ENCODE measurements around the gene NECTIN1.

NECTIN1 gene

DNA sequence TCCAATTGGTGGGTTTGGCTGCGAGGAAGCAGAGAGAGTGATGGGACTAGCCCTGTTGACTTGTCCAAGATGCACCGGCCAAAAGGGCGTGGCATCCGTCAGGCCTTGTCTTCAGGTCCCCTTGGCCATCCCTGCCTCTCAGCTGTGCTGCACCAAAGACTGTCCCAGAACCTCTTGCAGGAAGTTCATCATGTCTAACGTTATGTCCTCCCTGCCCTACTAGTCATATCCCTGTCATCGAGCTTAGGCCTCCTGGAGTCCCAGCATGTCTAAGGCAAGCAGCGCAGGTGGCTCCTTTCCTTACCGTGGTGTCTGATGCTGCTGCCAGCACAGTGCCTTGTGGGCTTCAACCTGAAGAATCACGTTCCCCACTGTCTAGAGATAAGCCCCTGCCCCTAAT is 51.2 kb downstream of the NECTIN1 start:
- peaks cover 0 to 2% (median 0%) of the 10 kb centered on the region in 5 donors for H3K9me3 ChIP-seq (ENCODE audit: control insufficient read depth in 5 of 5, low read length in 5 of 5)
- H3K9ac ChIP-seq (ENCODE audit: low read length in 5 of 5), result no peak overlapping the region
- H3K4me1 ChIP-seq (ENCODE audit: control insufficient read depth in 5 of 5, insufficient read depth in 5 of 5, low read length in 5 of 5), result peaks cover 0 to 15% (median 12%) of the 10 kb centered on the region in 5 donors
- peaks cover 0 to 43% (median 29%) of the 10 kb centered on the region in 5 donors for H3K36me3 ChIP-seq (ENCODE audit: control insufficient read depth in 5 of 5, insufficient read depth in 5 of 5, low read length in 5 of 5)
- H3K27me3 ChIP-seq (ENCODE audit: control insufficient read depth in 5 of 5, insufficient read depth in 4 of 5, low read length in 5 of 5), result peaks cover 0 to 2% (median 0%) of the 10 kb centered on the region in 5 donors
- no peak overlapping the region for H3K27ac ChIP-seq (ENCODE audit: low read depth, low read length)
- H3K4me3 ChIP-seq (ENCODE audit: low read depth in 1 of 5, low read length in 5 of 5), result no peak overlapping the region

DNA sequence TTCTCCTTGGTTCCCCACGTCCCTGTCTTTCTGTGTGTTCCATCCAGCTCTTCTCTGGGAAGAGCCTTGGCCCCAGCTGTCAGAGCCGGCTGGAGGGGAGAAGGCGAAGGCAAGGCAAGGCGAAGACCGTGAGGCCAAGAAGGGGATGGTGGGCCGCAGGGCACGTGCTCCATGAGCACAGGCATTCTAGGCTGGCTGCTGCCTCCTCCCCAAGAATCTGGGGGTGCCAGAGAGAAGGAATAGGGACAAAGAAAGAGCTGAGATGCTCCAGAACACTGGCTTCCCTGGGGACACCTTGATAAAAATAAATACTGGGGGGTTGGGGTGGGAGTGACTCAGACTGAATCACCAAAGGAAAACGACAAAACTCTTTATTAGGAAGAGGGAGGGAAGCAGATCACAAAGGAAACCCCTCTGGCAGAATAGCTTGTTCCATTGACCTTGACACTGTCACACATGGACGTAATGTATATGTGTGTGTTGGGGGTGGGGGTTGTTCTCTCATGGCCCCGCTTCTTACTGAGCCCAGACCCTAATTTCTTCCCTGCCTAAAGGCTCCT is 52.5 kb downstream of the NECTIN1 start:
- Histone ChIP-seq H3K9ac (ENCODE audit: low read length in 5 of 5) (no peak overlapping the region), H3K4me3 (ENCODE audit: low read depth in 1 of 5, low read length in 5 of 5) (no peak overlapping the region), H3K27me3 (ENCODE audit: control insufficient read depth in 5 of 5, insufficient read depth in 4 of 5, low read length in 5 of 5) (peaks cover 0 to 2% (median 0%) of the 10 kb centered on the region in 5 donors), H3K27ac (ENCODE audit: low read depth, low read length) (no peak overlapping the region), H3K4me1 (ENCODE audit: control insufficient read depth in 5 of 5, insufficient read depth in 5 of 5, low read length in 5 of 5) (peaks cover 3 to 26% (median 15%) of the 10 kb centered on the region in 5 donors), H3K36me3 (ENCODE audit: control insufficient read depth in 5 of 5, insufficient read depth in 5 of 5, low read length in 5 of 5) (peaks cover 0 to 43% (median 29%) of the 10 kb centered on the region in 5 donors), H3K9me3 (ENCODE audit: control insufficient read depth in 5 of 5, low read length in 5 of 5) (peaks cover 0 to 2% (median 0%) of the 10 kb centered on the region in 5 donors)

DNA sequence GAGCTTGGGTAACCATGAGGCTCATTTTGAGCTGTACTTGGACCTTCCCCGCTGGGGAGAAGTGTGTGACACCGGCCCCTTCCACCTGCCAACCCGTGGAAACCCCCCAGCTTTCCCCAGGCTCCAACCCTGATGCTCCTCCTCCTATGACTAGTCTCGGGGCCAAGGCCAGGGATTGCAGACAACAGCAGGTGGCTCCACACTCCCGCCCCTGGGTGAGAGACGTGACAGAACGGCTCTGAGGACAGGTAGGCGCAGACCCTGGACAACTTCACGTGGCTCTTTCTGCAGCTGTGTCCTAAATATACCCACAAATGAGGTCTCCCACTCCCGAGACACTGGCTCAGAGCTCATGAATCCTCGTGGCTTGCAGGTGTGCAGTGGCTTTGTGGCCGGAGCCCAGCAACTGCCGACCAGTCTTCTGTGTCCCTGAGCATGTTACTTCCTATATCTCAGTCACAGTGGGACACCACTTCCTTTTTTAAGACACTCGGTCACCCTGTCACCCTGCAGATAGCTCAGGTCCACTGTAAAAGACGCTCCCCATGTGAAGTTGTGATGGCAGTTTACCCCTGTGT is 55.2 kb downstream of the NECTIN1 start:
- H3K36me3 ChIP-seq (ENCODE audit: control insufficient read depth in 5 of 5, insufficient read depth in 5 of 5, low read length in 5 of 5), result peaks cover 0 to 43% (median 29%) of the 10 kb centered on the region in 5 donors
- H3K4me3 ChIP-seq (ENCODE audit: low read depth in 1 of 5, low read length in 5 of 5), result no peak overlapping the region
- H3K9me3 ChIP-seq (ENCODE audit: control insufficient read depth in 5 of 5, low read length in 5 of 5), result peaks cover 0 to 2% (median 0%) of the 10 kb centered on the region in 5 donors
- H3K4me1 ChIP-seq (ENCODE audit: control insufficient read depth in 5 of 5, insufficient read depth in 5 of 5, low read length in 5 of 5), result peaks cover 5 to 21% (median 11%) of the 10 kb centered on the region in 5 donors
- H3K27ac ChIP-seq (ENCODE audit: low read depth, low read length), result no peak overlapping the region
- no peak overlapping the region for H3K9ac ChIP-seq (ENCODE audit: low read length in 5 of 5)
- peaks cover 0 to 2% (median 0%) of the 10 kb centered on the region in 5 donors for H3K27me3 ChIP-seq (ENCODE audit: control insufficient read depth in 5 of 5, insufficient read depth in 4 of 5, low read length in 5 of 5)

DNA sequence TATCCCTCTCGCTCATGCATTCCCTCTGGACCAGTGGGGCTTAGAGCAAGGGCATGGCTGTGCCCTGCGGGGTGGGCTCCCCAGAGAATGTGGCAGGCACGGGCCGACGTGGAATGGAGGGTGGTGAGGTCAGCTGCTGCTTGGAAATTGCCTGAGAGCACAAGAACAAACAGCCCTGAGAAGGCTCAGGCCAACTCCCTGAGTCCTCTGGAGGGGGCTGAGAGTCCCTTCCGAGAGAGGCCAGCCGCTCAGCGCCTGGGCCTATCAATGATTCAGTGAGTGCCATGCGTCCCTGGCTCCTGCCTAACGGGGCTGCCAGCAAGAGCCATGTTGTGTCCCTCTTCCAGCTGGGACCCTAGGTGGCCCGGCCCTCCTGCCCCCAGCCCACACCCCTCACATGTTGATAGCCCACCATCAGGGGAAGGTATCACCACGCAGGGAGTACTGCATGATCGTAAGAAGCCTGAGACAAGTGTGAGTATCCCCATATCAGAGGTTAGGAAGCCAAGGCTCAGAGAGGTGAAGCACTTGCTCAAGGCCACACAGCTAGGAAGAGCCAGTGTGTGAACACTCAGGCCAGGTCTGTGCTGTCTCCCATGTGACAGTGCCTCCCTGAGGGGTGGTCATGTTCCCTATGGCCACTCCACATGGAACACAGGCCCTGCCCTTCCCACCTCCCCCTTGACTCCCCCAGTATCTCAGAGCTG is 55.8 kb downstream of the NECTIN1 start:
- no peak overlapping the region for H3K27ac ChIP-seq (ENCODE audit: low read depth, low read length)
- peaks cover 5 to 21% (median 11%) of the 10 kb centered on the region in 5 donors for H3K4me1 ChIP-seq (ENCODE audit: control insufficient read depth in 5 of 5, insufficient read depth in 5 of 5, low read length in 5 of 5)
- H3K36me3 ChIP-seq (ENCODE audit: control insufficient read depth in 5 of 5, insufficient read depth in 5 of 5, low read length in 5 of 5), result peaks cover 0 to 39% (median 29%) of the 10 kb centered on the region in 5 donors

DNA sequence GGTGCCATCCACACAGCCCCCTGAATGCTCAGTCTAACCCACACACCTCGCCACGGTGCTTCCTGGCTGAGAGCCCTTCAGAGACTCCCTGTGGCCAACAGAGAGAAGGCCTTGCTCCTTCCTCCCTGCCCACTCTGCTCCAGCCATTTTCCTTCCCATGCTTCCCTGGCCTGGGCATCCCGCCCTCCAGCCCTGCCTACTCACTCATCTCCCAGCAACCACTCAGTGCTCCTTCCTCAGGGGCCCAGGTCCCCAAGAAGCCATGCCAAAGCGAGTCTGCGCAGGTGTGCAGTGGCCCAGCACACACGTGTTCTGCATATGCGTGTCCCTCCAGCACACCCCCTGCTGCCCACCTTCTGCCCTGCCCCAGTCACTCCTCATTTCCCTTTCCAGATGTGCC is 56.4 kb downstream of the NECTIN1 start:
- Histone ChIP-seq H3K9me3 (ENCODE audit: control insufficient read depth in 5 of 5, low read length in 5 of 5) (peaks cover 0 to 2% (median 0%) of the 10 kb centered on the region in 5 donors), H3K27ac (ENCODE audit: low read depth, low read length) (no peak overlapping the region), H3K36me3 (ENCODE audit: control insufficient read depth in 5 of 5, insufficient read depth in 5 of 5, low read length in 5 of 5) (peaks cover 0 to 33% (median 25%) of the 10 kb centered on the region in 5 donors), H3K4me3 (ENCODE audit: low read depth in 1 of 5, low read length in 5 of 5) (no peak overlapping the region), H3K4me1 (ENCODE audit: control insufficient read depth in 5 of 5, insufficient read depth in 5 of 5, low read length in 5 of 5) (peaks cover 5 to 21% (median 11%) of the 10 kb centered on the region in 5 donors), H3K9ac (ENCODE audit: low read length in 5 of 5) (no peak overlapping the region), H3K27me3 (ENCODE audit: control insufficient read depth in 5 of 5, insufficient read depth in 4 of 5, low read length in 5 of 5) (peaks cover 0 to 2% (median 0%) of the 10 kb centered on the region in 5 donors)

More for the DNA sequence above, 55.8 kb downstream of the NECTIN1 start:
- Histone ChIP-seq H3K9me3 (ENCODE audit: control insufficient read depth in 5 of 5, low read length in 5 of 5) (peaks cover 0 to 2% (median 0%) of the 10 kb centered on the region in 5 donors), H3K4me3 (ENCODE audit: low read depth in 1 of 5, low read length in 5 of 5) (no peak overlapping the region), H3K9ac (ENCODE audit: low read length in 5 of 5) (no peak overlapping the region), H3K27me3 (ENCODE audit: control insufficient read depth in 5 of 5, insufficient read depth in 4 of 5, low read length in 5 of 5) (peaks cover 0 to 2% (median 0%) of the 10 kb centered on the region in 5 donors)

DNA sequence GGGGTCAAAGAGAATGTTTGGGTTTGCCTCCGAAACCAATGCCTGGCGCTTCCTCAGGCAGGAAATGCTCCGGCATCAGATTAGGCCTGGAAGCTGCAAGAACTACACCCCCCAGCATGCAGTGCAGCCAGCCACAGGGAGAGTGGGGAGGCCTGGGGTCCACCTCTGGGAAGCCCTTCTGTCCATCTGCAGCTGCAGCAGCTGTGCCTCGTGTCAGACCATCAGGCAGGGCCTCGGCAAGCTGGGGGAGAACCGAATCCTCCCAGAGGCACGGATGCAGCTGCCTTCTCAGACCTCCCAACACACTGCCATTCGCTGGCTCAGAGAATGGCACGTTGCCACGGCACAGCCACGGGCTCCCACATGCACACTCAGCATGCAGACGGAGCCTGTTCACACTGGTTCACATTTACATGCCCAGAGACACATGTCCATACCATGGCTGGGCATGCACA is 57.4 kb downstream of the NECTIN1 start:
- Histone ChIP-seq H3K4me1 (ENCODE audit: control insufficient read depth in 5 of 5, insufficient read depth in 5 of 5, low read length in 5 of 5) (peaks cover 5 to 26% (median 15%) of the 10 kb centered on the region in 5 donors), H3K9ac (ENCODE audit: low read length in 5 of 5) (peak overlapping the region in 1 of 5 donors; percentile 25), H3K9me3 (ENCODE audit: control insufficient read depth in 5 of 5, low read length in 5 of 5) (peaks cover 0 to 2% (median 0%) of the 10 kb centered on the region in 5 donors), H3K27me3 (ENCODE audit: control insufficient read depth in 5 of 5, insufficient read depth in 4 of 5, low read length in 5 of 5) (peaks cover 0 to 2% (median 0%) of the 10 kb centered on the region in 5 donors), H3K27ac (ENCODE audit: low read depth, low read length) (no peak overlapping the region), H3K4me3 (ENCODE audit: low read depth in 1 of 5, low read length in 5 of 5) (no peak overlapping the region), H3K36me3 (ENCODE audit: control insufficient read depth in 5 of 5, insufficient read depth in 5 of 5, low read length in 5 of 5) (peaks cover 0 to 22% (median 16%) of the 10 kb centered on the region in 5 donors)

DNA sequence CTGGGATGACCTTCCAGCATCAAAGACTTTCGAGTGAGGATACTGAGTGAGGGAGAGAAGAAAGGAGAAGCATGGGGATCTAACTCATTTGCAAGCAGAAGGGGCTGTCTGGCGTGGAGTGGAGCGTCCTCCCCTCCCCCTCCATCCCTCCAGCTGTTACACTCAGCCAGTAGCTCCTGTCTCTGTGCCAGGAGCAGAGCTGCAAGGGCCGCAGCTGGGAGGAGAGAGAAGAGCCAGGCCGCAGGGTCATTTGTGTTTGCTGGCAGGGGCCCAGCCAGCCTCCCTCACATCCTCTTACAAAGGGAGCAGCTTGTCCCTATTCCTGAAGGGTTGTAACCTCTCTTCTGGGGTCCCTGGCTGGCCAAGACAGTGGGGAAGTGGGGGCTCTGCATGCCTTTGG is 57.9 kb downstream of the NECTIN1 start:
- H3K4me1 ChIP-seq (ENCODE audit: control insufficient read depth in 5 of 5, insufficient read depth in 5 of 5, low read length in 5 of 5), result peaks cover 5 to 31% (median 19%) of the 10 kb centered on the region in 5 donors
- H3K27me3 ChIP-seq (ENCODE audit: control insufficient read depth in 5 of 5, insufficient read depth in 4 of 5, low read length in 5 of 5), result peaks cover 0 to 2% (median 0%) of the 10 kb centered on the region in 5 donors
- peaks cover 0 to 17% (median 12%) of the 10 kb centered on the region in 5 donors for H3K36me3 ChIP-seq (ENCODE audit: control insufficient read depth in 5 of 5, insufficient read depth in 5 of 5, low read length in 5 of 5)
- H3K4me3 ChIP-seq (ENCODE audit: low read depth in 1 of 5, low read length in 5 of 5), result no peak overlapping the region
- H3K27ac ChIP-seq (ENCODE audit: low read depth, low read length), result no peak overlapping the region
- no peak overlapping the region for H3K9ac ChIP-seq (ENCODE audit: low read length in 5 of 5)
- H3K9me3 ChIP-seq (ENCODE audit: control insufficient read depth in 5 of 5, low read length in 5 of 5), result peaks cover 0 to 2% (median 0%) of the 10 kb centered on the region in 5 donors

DNA sequence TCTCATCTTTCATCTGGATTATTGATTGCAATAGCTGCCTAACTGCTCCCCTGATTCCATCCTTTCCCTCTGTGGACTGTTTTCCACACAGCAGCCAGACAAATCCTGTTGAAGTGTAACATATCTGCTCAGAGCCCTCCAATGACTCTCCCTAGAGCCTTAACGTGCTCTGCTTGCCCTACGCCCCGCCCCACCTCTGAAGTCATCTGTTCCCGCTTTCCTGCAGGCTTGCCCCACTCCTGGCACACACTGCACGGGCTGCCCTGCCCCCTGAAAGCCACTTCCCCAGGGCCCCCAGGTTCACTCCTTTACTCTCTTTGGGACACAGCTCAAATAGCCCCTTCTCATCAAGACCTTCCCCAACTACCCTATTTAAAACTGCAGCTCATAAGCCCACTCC is 59.5 kb downstream of the NECTIN1 start:
- Histone ChIP-seq H3K9me3 (ENCODE audit: control insufficient read depth in 5 of 5, low read length in 5 of 5) (peaks cover 0 to 2% (median 0%) of the 10 kb centered on the region in 5 donors), H3K4me1 (ENCODE audit: control insufficient read depth in 5 of 5, insufficient read depth in 5 of 5, low read length in 5 of 5) (peaks cover 5 to 31% (median 19%) of the 10 kb centered on the region in 5 donors), H3K36me3 (ENCODE audit: control insufficient read depth in 5 of 5, insufficient read depth in 5 of 5, low read length in 5 of 5) (peaks cover 0 to 13% (median 4%) of the 10 kb centered on the region in 5 donors), H3K27ac (ENCODE audit: low read depth, low read length) (no peak overlapping the region), H3K27me3 (ENCODE audit: control insufficient read depth in 5 of 5, insufficient read depth in 4 of 5, low read length in 5 of 5) (peaks cover 0 to 2% (median 0%) of the 10 kb centered on the region in 5 donors), H3K4me3 (ENCODE audit: low read depth in 1 of 5, low read length in 5 of 5) (no peak overlapping the region), H3K9ac (ENCODE audit: low read length in 5 of 5) (no peak overlapping the region)

DNA sequence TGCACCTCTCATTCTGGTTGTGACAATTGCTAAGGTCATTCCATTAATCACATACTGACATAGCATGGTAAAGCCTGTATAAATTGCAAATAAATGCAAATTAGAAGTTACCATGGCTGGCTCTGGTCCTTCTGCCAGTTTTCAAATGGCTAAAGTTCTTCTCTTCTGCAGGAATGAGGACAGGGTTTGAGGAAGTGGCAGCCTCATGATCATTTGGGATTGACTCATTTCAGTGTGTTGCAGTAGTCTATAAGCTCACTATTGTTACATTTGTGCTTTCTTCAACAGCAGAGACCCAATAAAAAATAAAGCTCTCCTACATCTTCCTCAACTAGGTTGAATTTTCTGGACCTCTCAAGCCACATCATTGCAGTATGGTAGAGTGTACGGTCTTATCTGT is 60.3 kb downstream of the NECTIN1 start:
- H3K9me3 ChIP-seq (ENCODE audit: control insufficient read depth in 5 of 5, low read length in 5 of 5), result no peaks in the 10 kb centered on the region
- no peak overlapping the region for H3K9ac ChIP-seq (ENCODE audit: low read length in 5 of 5)
- H3K27me3 ChIP-seq (ENCODE audit: control insufficient read depth in 5 of 5, insufficient read depth in 4 of 5, low read length in 5 of 5), result no peaks in the 10 kb centered on the region
- no peak overlapping the region for H3K4me3 ChIP-seq (ENCODE audit: low read depth in 1 of 5, low read length in 5 of 5)
- H3K27ac ChIP-seq (ENCODE audit: low read depth, low read length), result no peak overlapping the region
- peaks cover 0 to 12% (median 0%) of the 10 kb centered on the region in 5 donors for H3K36me3 ChIP-seq (ENCODE audit: control insufficient read depth in 5 of 5, insufficient read depth in 5 of 5, low read length in 5 of 5)
- H3K4me1 ChIP-seq (ENCODE audit: control insufficient read depth in 5 of 5, insufficient read depth in 5 of 5, low read length in 5 of 5), result peaks cover 5 to 28% (median 19%) of the 10 kb centered on the region in 5 donors

Measured in subcutaneous abdominal adipose tissue (tissue), 5 donors.